Heart left ventricle (tissue), 16 donors: ENCODE results near the gene NUAK1. TPM values are rescaled to one million over a fixed set of nuclear protein-coding genes. Genes with fewer than 3 reads are reported as not detected.

Experiments
- ATAC-seq, 4 donors: fragments of 200-7000 bp; cut with Tn5 transposase; one replicate each; pipeline ENCODE4 v1.9.1; 2020 to 2022; ENCODE audit warnings: moderate library complexity in 4 of 4, mild to moderate bottlenecking in 3 of 4, moderate number of reproducible peaks in 1 of 4
- DNase-seq, 5 donors: peaks; one replicate each; pipeline ENCODE4 v3.0.0-alpha.2; 2020
- H3K27ac ChIP-seq, 12 donors: fragments of 200-600 bp; sonication (generic) in 4 of 12; one replicate each; pipeline versions ENCODE4 v1.5.0 to v1.8.0; 2016 to 2022; ENCODE audit warnings: mild to moderate bottlenecking in 2 of 12
- H3K27me3 ChIP-seq, 9 donors: fragments of 200-600 bp; sonication (generic) in 2 of 9; one replicate each; pipeline versions ENCODE4 v1.5.1 to v1.8.0; 2016 to 2022; ENCODE audit warnings: mild to moderate bottlenecking in 3 of 9
- H3K36me3 ChIP-seq, 9 donors: fragments of 200-600 bp; sonication (generic) in 2 of 9; one replicate each; pipeline versions ENCODE4 v1.5.0 to v1.8.0; 2018 to 2022; ENCODE audit warnings: mild to moderate bottlenecking in 2 of 9
- H3K4me1 ChIP-seq, 12 donors: fragments of 200-600 bp; sonication (generic) in 4 of 12; one replicate each; pipeline versions ENCODE4 v1.5.0 to v1.8.0; 2016 to 2022; ENCODE audit warnings: mild to moderate bottlenecking in 3 of 12
- H3K4me3 ChIP-seq, 12 donors: fragments of 200-600 bp; sonication (generic) in 4 of 12; one replicate each; pipeline versions ENCODE4 v1.5.0 to v1.8.0; 2017 to 2022; ENCODE audit warnings: mild to moderate bottlenecking in 9 of 12, moderate library complexity in 4 of 12
- H3K9me3 ChIP-seq, 12 donors: fragments of 200-600 bp; sonication (generic) in 4 of 12; one replicate each; pipeline versions ENCODE4 v1.5.0 to v1.8.0; 2016 to 2022; ENCODE audit warnings: mild to moderate bottlenecking in 1 of 12
- POLR2A ChIP-seq, 2 donors: fragments of 450-650 bp; IDR thresholded peaks; one replicate each; pipeline ENCODE4 v1.6.1; 2017; ENCODE audit warnings: antibody characterized with exemption in 2 of 2, mild to moderate bottlenecking in 2 of 2, moderate library complexity in 2 of 2
- WGBS, 4 donors: extraction: QIAGEN DNeasy Blood & Tissue Kit in 2 of 4; methylation state at CpG; one replicate each; pipeline versions ENCODE4 v1.1.5 to v1.1.7; 2013 to 2018; 5-methylcytosine and 5-hydroxymethylcytosine counted together
- intact Hi-C, 10 donors: fragments of 100-400 bp; cut with DNase I; formaldehyde crosslinking; loops; one replicate each; pipeline versions ENCODE4 v1.11.1 to v1.14.2; 2022
- polyA plus RNA-seq, 2 donors: library from polyadenylated mRNA; stranded (reverse); fragments of 200-250 nt; gene quantifications; one replicate each; pipeline ENCODE4 v1.2.3, GENCODE V29; 2013
- total RNA-seq, 9 donors: library from RNA; depleted of rRNA in 2 of 9; stranded (reverse); fragments of >200 nt in 2 of 9; fragmentation: NEBNext Ultra II Directional in 3 of 9; extraction: Animal tissue kit (Norgen Biotek cat#: 25700) in 3 of 9; gene quantifications; one replicate each; pipeline versions ENCODE4 v1.1.0 to v1.2.4, GENCODE V29; 2016 to 2023
- TF ChIP-seq, protein P1 (sequence below), 12 donors: fragments of 200-600 bp; sonication (generic) in 4 of 12; IDR thresholded peaks; one replicate each; pipeline versions ENCODE4 v1.5.0 to v1.8.0; 2018 to 2022; ENCODE audit warnings: antibody characterized with exemption in 12 of 12, mild to moderate bottlenecking in 5 of 12
- donor health status: ischemic (EF 13 %, LVEDD 7.1; RV severe dilation, severe dysfunction).
- donor health status: healthy with polysubstance abuse.
- donor health status: DM: no; HTN: yes; CAD: no.
- donor health status: DM: no; HTN: no; CAD: no.
- donor health status: ischemic (EF 25% LVEDD 6.9; RV normal size, moderate dysfunction).
- donor health status: ischemic (EF 25% LVEDD 5.7; RV mildly dilated, moderate dysfunction).
- donor health status: healthy.
- donor health status: DM: yes; HTN: yes; CAD: no.
- donor health status: ischemic (EF 35%, LVEDD 5.7; RV mildly dilated, moderate dysfunction).
- donor health status: nonischemic (EF 11% LVEDD 7.7; RV severe dilation, severe dysfunction).
- donor health status: DM: yes; HTN: yes; CAD: no.
- donor health status: PGD.
- donor health status: ischemic (EF 29% LVEDD 5.4; RV normal size, mild dysfunction).
- donor health status: nonischemic (EF 23%, LVEDD 6.1; RV moderate dilation, normal function).

Gene NUAK1
- total and polyA plus RNA-seq, 11 donors: 10.5 to 50.7 (median 39.4) TPM

DNA sequence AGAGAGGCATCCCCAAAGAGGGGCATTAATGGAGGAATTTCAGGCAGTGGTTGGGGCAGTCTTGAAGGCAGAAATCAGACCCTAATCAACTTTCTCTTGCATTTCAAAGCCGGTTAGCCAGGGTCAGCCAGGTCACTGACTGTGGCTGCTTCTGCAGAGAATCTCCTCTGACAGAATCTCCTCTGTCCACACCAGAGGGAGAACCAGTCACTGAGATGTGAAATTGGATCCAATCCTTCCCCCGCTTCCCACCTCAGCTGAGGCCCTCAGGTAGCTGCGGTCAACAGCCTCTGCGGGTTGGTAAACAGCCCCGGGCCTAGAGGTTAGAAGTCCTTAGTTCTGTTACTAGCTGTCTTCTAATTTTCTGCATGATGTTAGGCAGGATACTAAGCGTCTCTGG, 39.8 kb upstream of the NUAK1 start:
- H3K27ac ChIP-seq: peak overlapping the region in 10 of 12 donors; percentile 3 to 64 (median 36)

DNA sequence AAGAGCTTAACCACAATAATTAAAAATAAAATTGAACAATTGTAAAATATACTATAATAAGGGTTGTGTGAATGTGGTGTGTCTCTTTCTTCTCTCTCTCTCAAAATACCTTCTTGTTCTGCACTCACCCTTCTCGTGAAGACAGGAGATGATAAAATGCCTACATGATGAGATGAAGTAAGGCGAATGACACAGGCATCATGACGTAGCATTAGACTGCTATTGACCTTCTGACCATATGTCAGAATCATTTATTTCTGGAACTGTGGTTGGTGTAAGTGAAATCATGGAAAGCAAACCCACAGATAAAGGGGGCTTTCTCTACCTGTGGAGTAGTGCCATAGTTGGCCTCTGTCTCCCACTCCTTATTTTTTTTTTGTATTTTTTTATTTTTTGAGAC, 37.8 kb upstream of the NUAK1 start:
- peaks cover 0 to 25% (median 2%) of the 10 kb centered on the region in 12 donors for H3K4me1 ChIP-seq
- no peak overlapping the region for H3K4me3 ChIP-seq
- DNase-seq (no peak), ATAC-seq (peak in 1 of 4 donors; percentile 15)
- no peak for TF ChIP-seq POLR2A (IDR thresholded peaks at IDR 0.05)
- TF ChIP-seq, protein P1, sequence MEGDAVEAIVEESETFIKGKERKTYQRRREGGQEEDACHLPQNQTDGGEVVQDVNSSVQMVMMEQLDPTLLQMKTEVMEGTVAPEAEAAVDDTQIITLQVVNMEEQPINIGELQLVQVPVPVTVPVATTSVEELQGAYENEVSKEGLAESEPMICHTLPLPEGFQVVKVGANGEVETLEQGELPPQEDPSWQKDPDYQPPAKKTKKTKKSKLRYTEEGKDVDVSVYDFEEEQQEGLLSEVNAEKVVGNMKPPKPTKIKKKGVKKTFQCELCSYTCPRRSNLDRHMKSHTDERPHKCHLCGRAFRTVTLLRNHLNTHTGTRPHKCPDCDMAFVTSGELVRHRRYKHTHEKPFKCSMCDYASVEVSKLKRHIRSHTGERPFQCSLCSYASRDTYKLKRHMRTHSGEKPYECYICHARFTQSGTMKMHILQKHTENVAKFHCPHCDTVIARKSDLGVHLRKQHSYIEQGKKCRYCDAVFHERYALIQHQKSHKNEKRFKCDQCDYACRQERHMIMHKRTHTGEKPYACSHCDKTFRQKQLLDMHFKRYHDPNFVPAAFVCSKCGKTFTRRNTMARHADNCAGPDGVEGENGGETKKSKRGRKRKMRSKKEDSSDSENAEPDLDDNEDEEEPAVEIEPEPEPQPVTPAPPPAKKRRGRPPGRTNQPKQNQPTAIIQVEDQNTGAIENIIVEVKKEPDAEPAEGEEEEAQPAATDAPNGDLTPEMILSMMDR (IDR thresholded peaks at IDR 0.05): no peak
- no peak overlapping the region for H3K27ac ChIP-seq
- WGBS, 4 donors: 52 to 67% (median 60%) methylated on average over 3 of the region's 3 CpGs
- H3K27me3 ChIP-seq: no peaks in the 10 kb centered on the region
- H3K9me3 ChIP-seq: no peaks in the 10 kb centered on the region
- intact Hi-C loops: no loop called here
- H3K36me3 ChIP-seq: no peaks in the 10 kb centered on the region

More for the DNA sequence above, 39.8 kb upstream of the NUAK1 start:
- no peaks in the 10 kb centered on the region for H3K36me3 ChIP-seq
- H3K4me1 ChIP-seq: peaks cover 0 to 25% (median 2%) of the 10 kb centered on the region in 12 donors
- DNase-seq (no peak), ATAC-seq (no peak)
- intact Hi-C loops: no loop called here
- H3K4me3 ChIP-seq: no peak overlapping the region
- TF ChIP-seq POLR2A (IDR thresholded peaks at IDR 0.05): no peak
- TF ChIP-seq, protein P1 (IDR thresholded peaks at IDR 0.05): no peak
- H3K27me3 ChIP-seq: no peaks in the 10 kb centered on the region
- H3K9me3 ChIP-seq: no peaks in the 10 kb centered on the region
- WGBS, 4 donors: 83 to 98% (median 86%) methylated on average over 6 of the region's 6 CpGs

DNA sequence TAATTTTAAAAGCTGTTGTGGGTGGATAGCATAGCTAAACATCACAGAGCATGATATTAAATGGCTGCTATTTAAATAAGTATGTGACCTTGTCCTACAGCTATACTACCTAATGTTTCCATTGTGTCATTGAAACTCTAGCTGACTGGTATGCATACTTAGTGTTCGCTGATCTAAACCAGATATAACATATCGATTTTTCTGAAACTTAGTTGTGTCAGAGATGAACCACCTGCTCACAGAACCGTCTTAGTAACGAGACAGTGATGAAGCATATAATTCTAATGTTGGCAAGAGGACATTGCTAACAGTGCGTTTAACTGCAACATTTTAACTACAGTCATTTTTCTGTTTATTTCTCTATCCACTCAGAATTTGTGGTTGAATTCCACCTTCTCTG, 36.1 kb upstream of the NUAK1 start:
- peaks cover 0 to 25% (median 2%) of the 10 kb centered on the region in 12 donors for H3K4me1 ChIP-seq
- no peak overlapping the region for H3K4me3 ChIP-seq
- ATAC-seq (no peak), DNase-seq (no peak)
- H3K27ac ChIP-seq: no peak overlapping the region
- 80 to 86% (median 83%) methylated on average over 5 of the region's 5 CpGs for WGBS, 4 donors
- no peaks in the 10 kb centered on the region for H3K36me3 ChIP-seq
- no peaks in the 10 kb centered on the region for H3K9me3 ChIP-seq
- no peaks in the 10 kb centered on the region for H3K27me3 ChIP-seq
- TF ChIP-seq POLR2A (IDR thresholded peaks at IDR 0.05): no peak
- TF ChIP-seq, protein P1 (IDR thresholded peaks at IDR 0.05): no peak
- intact Hi-C loops: no loop called here

DNA sequence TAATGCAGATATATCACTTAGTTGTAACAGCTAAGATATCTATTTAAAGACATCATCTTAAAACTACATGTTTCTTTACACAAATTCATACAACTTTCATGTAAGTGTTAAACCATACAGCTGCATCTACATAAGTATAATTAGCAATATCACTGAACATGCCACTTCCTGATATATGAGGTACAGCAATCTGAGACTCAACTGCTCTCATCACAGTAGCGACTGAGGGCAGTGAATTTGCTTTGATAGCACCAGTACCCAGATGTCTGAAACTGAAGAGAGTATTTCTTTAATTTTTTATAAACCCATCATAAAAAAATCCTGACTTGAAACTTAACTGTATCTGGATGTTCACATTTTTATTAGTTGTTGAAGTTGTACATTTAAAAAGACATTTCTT, 34.7 kb upstream of the NUAK1 start:
- intact Hi-C loops: no loop called here
- H3K4me1 ChIP-seq: peaks cover 0 to 16% (median 0%) of the 10 kb centered on the region in 12 donors
- WGBS, 4 donors: 61 to 69% (median 66%) methylated on average over 1 of the region's 1 CpG
- H3K27me3 ChIP-seq: no peaks in the 10 kb centered on the region
- no peak for TF ChIP-seq POLR2A (IDR thresholded peaks at IDR 0.05)
- TF ChIP-seq, protein P1 (IDR thresholded peaks at IDR 0.05): no peak
- no peaks in the 10 kb centered on the region for H3K36me3 ChIP-seq
- no peak overlapping the region for H3K27ac ChIP-seq
- DNase-seq (no peak), ATAC-seq (no peak)
- peaks cover 0 to 6% (median 0%) of the 10 kb centered on the region in 12 donors for H3K9me3 ChIP-seq
- H3K4me3 ChIP-seq: no peak overlapping the region
